K562 (cell line): ENCODE measurements around the gene PTPN20.

Source experiments
- CTCF ChIP-seq, 3 experiments: IDR thresholded peaks in 2 of 3; conservative IDR thresholded peaks in 1 of 3; 2 replicates each; pipeline ENCODE4 v1.5.1; 2011 to 2012; ENCODE audit warnings: low read length in 3 of 3, mild to moderate bottlenecking in 3 of 3, control low read depth in 2 of 3, improper control_type of control experiment in 1 of 3, inconsistent platforms in 1 of 3, low read depth in 1 of 3, mixed read lengths in 1 of 3, moderate library complexity in 1 of 3; ENCODE audit not compliant: insufficient read depth in 2 of 3
- EZH2 ChIP-seq: IDR thresholded peaks from 2 replicates; pipeline ENCODE4 v1.6.1; 2012; ENCODE audit warnings: low read depth, mild to moderate bottlenecking, inconsistent platforms, low read length, borderline replicate concordance
- PHB2 ChIP-seq: fragments of 450-650 bp; IDR thresholded peaks from 2 replicates; pipeline ENCODE4 v1.6.1; 2017; ENCODE audit warnings: low read depth
- POLR2AphosphoS5 ChIP-seq: IDR thresholded peaks from 2 replicates; pipeline ENCODE4 v1.6.1; 2011; ENCODE audit warnings: mild to moderate bottlenecking, low read depth, low read length, moderate library complexity; ENCODE audit not compliant: control insufficient read depth, insufficient read depth
- SREBF2 ChIP-seq: sonication (generic); formaldehyde crosslinking; IDR thresholded peaks from 2 replicates; pipeline ENCODE4 v1.4.0; 2020; ENCODE audit warnings: mild to moderate bottlenecking, missing genetic modification reagents
- TARDBP ChIP-seq: fragments of 450-650 bp; IDR thresholded peaks from 2 replicates; pipeline ENCODE4 v1.6.1; 2016

DNA sequence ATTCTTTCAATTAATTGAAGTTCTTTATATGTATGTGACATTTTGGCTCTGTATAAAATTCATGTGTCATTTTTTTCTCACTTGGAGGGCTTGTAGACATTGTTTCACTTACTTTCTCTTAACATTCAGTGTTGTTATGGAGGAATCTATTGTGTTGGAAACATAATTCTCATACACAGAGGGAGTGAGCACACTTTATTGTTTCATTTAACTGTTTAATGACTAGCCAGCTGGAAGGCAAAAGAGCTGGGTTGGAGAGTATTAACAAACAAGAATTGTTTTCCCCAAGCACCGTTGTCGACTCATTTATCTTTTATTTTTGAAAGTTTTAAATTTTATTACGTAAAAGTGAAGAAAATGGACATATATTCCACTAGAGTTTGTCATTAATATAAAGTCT lies 98.8 kb downstream of the PTPN20 start:
- TF ChIP-seq PHB2: no peak
- TF ChIP-seq TARDBP: no peak
- no peak for TF ChIP-seq CTCF (IDR thresholded peaks at IDR 0.05 in 2 of 3, conservative IDR thresholded peaks at IDR 0.05 in 1 of 3; ENCODE audit: insufficient read depth in 2 of 3, low read depth in 1 of 3, low read length in 3 of 3)
- no peak for TF ChIP-seq SREBF2 (CRISPR knock-in tag)
- TF ChIP-seq POLR2AphosphoS5: no peak
- no peak for TF ChIP-seq EZH2
